Suprapubic skin (tissue), 3 donors: ENCODE measurements around the gene CXCL8.
"Not testable (repeated sequence)": the region's sequence is repeated elsewhere in the genome, so short reads cannot be mapped to it uniquely, and the experiment has no call there.

ENCODE experiments used
- POLR2A ChIP-seq, 2 donors: fragments of 450-650 bp; IDR thresholded peaks; one replicate each; pipeline ENCODE4 v1.6.1; 2017; ENCODE audit warnings: antibody characterized with exemption in 2 of 2, mild to moderate bottlenecking in 2 of 2, moderate library complexity in 2 of 2
- TF ChIP-seq, protein P1 (sequence below), 2 donors: fragments of 200-600 bp in 1 of 2; fragments of 450-650 bp in 1 of 2; sonication (generic) in 1 of 2; IDR thresholded peaks; one replicate each; pipeline ENCODE4 v1.5.1; 2016 to 2019; ENCODE audit warnings: antibody characterized with exemption in 2 of 2, mild to moderate bottlenecking in 1 of 2, moderate library complexity in 1 of 2

- not testable (repeated sequence) for TF ChIP-seq POLR2A (IDR thresholded peaks at IDR 0.05)
- TF ChIP-seq, protein P1, sequence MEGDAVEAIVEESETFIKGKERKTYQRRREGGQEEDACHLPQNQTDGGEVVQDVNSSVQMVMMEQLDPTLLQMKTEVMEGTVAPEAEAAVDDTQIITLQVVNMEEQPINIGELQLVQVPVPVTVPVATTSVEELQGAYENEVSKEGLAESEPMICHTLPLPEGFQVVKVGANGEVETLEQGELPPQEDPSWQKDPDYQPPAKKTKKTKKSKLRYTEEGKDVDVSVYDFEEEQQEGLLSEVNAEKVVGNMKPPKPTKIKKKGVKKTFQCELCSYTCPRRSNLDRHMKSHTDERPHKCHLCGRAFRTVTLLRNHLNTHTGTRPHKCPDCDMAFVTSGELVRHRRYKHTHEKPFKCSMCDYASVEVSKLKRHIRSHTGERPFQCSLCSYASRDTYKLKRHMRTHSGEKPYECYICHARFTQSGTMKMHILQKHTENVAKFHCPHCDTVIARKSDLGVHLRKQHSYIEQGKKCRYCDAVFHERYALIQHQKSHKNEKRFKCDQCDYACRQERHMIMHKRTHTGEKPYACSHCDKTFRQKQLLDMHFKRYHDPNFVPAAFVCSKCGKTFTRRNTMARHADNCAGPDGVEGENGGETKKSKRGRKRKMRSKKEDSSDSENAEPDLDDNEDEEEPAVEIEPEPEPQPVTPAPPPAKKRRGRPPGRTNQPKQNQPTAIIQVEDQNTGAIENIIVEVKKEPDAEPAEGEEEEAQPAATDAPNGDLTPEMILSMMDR (IDR thresholded peaks at IDR 0.05) = not testable (repeated sequence)
These were observed 34.0 kb downstream of the CXCL8 start for GRCh38 chr4:73774406-73774805.
